ENCODE data around the gene SNX14.

Gene SNX14

DNA sequence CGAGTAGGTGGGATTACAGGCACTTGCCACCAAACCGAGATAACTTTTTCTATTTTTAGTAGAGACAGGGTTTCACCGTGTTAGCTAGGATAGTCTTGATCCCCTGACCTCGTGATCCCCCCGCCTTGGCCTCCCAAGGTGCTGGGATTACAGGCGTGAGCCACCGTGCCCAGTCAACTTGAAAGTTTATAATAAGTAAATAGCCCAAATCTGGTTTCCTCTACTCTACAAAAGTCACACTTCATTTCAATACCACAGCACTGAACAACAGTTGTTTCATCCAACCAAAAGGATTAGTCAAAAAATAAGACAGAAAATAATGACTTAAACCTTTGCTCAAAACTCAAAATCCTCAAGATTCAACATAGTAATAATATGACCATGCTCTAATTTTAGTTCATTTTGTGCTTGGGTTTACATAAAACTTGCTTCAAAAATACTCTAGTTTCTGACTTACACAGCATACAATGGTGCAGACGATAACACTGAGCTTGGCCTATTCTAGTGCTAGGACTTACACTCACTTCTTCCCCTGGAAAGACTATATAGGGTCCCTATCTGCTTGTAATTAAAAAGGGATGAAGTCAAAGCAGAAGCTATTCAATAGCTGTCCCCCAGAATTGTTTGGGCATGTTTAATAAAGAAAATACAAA, 87.1 kb downstream of the SNX14 start:
- no peak for DNase-seq (ENCODE audit: extremely low read depth in 1 of 2, low read depth in 1 of 2)

DNA sequence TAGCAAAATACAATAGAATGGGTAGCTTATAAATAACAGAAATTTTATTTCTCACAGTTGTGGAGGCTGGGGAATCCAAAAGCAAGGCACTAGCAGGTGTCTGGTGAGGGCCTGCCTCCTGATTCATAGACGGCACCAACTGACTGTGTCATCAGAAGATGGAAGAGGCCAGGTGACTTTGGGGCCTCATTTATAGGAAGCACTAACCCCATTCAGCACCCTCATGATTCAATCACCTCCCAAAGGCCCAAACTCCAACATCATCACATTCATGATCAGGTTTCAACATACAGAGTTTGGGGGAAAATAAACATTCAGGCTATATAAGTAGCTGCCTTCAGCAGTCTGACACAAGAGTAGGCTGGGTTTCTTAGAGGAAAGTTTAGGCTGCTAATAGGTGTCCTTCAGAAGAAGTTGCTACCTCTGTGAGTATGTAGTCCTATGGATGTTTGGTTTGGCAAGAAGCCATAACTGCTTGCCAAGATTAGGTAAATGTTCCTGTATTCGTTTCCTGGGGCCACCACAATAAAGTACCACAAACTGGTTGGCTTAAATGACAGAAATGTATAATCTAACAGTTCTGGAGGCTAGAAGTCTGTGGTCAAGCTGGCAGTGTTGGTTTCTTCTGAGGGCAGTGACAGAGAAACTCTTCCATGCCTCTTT, 94.9 kb downstream of the SNX14 start:
- no peak for DNase-seq (ENCODE audit: extremely low read depth in 1 of 2, low read depth in 1 of 2)

- no peak for DNase-seq (ENCODE audit: extremely low read depth in 1 of 2, low read depth in 1 of 2)
These were observed 96.8 kb downstream of the SNX14 start for GRCh38 chr6:85496856-85497255.

DNA sequence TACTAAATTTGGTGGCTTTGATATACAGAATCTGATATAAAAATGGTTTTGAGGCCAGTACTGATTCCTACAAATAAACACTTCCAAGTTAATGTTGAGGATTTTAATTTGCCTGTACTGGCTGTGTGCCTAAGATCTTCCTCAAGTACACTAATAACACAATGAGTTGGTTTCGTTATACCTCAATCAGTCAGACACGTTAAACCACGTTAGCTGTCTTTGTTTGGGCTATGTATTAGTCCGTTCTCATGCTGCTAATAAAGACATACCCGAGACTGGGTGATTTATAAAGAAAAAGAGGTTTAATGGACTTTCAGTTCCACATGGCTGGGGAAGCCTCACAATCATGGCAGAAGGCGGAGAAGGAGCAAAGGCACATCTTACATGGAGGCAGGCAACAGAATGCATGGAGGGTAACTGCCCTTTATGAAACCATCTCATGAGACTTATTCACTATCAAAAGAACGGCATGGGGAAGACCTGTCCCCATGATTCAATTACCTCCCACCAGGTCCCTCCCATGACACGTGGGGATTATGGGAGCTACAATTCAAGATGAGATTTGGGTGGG, 97.6 kb downstream of the SNX14 start:
- DNase-seq (ENCODE audit: extremely low read depth in 1 of 2, low read depth in 1 of 2), result no peak

DNA sequence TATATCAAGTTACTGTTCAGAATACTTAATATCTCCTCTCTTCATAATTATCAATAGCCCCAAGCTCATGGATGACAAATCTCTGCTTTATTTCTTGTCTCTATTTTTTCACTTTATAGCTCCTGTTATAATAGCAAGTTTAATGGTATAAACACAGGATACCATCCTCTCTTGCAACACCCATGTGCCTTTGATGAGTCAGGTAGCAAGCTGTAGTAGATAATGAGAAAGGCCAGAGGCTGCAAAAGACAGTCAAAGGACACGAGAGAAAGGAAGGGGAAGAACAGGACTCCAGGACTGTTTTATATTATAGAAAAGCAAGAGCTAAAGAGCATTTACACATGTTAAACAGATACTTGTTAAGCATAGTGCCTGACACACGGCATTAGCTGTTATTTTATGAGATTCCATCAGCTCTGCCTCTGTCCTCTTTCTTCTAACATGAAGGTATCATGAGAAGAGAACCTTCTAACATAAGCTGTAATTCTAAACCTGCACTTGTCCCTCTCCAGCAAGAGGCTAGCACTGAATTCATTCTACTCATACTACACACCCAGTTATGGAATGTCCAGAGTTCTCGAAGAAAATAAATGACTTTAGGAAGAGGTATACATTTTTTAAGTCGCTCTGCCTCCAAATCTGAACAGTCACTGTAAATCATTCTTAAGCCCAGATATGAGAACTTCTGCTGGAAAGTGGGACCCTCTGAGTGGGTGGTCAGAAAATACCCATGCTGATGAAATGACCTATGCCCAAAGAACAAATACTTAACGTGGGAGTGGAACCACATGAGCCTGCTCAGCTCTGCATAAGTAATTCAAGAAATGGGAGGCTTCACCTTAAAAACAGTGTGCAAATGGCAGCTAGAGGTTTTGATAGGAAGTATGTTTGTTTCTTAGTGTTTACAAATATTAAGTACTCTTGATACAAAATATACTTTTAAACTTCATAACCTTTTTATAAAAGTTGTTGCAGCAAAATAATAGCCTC, 98.8 kb downstream of the SNX14 start:
- no peak for DNase-seq (ENCODE audit: extremely low read depth in 1 of 2, low read depth in 1 of 2)

GRCh38 chr6:85493389-85493788, 100.3 kb downstream of the SNX14 start:
- no peak for DNase-seq (ENCODE audit: extremely low read depth in 1 of 2, low read depth in 1 of 2)

- no peak for DNase-seq (ENCODE audit: extremely low read depth in 1 of 2, low read depth in 1 of 2)
These were observed 103.0 kb downstream of the SNX14 start for GRCh38 chr6:85490516-85491248.

DNA sequence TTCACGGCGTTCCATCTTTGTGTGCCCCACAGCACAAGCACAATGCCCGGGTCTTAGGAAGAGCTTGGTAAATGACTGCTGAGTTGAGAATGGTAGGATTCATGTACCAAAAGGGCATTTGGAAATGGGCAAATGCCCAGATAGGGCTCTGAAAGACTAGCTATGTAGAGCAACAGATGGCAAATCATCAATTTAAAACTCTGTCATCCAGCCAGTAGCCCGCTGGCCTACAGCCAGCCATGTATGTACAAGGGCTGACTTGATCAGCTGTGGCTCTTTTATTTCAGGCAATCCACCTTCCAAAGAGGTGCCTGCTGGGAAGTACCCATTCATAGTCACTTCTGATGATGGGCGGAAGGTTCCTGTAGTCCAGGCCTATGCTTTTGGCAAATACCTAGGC, 108.7 kb downstream of the SNX14 start:
- no peak for DNase-seq (ENCODE audit: extremely low read depth in 1 of 2, low read depth in 1 of 2)

DNA sequence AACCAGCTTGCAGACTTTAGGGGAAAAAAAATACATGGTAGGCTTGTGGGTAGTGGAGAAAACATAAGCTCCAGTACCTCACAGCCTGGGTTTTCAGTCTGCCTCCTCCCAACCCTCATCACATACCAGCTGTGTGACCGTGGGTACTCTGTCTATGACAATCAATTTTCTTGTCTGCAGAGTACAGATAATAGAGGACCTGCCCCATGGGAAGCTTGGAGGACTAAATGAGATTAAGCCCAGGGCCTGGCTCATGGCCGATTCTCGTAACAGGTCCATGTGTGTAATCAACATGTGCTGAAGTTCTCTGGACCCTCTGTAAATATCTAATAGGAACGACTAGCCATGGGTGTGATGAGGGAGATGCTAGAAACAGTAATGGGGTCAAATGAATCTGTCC, 109.8 kb downstream of the SNX14 start:
- no peak for DNase-seq (ENCODE audit: extremely low read depth in 1 of 2, low read depth in 1 of 2)

- DNase-seq (ENCODE audit: extremely low read depth in 1 of 2, low read depth in 1 of 2), result peak; percentile 59 to 68
These were observed 110.6 kb downstream of the SNX14 start for GRCh38 chr6:85482905-85483700.

DNA sequence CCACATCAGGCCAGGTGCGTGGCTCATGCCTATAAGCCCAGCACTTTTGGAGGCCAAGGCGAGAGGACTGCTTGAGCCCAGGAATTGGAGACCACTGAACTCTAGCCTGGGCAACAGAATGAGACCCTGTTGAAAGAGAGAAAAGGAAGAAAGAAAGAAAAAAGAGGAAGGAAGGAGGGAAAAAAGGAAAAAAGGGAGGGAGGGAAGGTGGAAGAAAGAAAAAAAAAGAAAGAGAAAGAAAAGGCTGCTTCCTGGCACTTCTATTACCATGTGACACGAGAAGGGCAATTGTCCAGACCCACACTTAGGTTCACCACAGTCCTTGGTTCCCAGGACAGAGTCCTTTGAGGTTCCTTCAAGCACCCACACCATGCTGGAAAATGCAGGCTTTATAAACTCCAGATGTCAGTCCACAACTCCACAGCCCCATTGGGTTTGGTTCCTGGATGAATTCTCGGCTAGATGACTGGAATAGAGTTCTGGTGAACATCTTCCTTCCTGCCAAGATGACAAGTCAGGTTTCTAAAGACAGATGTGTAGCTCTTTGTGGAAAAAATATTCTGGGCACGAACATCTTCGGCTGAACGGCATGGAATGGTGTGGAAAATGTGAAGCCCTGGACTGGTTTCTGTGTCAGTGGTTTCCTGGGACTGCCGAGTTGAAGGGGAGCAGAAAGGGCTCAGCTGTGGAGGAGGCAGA, 111.3 kb downstream of the SNX14 start:
- no peak for DNase-seq (ENCODE audit: extremely low read depth in 1 of 2, low read depth in 1 of 2)

GRCh38 chr6:85479208-85479607, 114.5 kb downstream of the SNX14 start:
- DNase-seq (ENCODE audit: extremely low read depth in 1 of 2, low read depth in 1 of 2), result no peak

DNA sequence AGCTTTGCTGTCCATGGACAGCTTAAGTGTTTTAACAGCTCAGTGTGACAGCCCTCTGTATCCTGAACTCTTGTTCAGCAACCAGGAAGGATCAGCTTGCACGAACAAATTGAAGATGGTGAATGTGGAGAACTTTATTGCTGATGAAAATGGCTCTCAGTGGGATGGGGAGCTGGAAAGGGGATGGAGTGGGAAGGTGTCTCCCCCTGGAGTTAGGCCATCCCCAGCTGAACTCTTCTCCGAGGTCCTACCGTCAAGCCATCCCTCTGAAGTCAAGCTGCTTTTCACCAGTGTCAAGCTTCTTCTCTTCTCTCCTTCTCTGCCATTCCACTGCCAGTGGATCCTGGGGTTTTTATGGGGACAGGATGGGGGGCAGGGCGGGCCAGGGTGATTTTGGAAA, 117.1 kb downstream of the SNX14 start:
- no peak for DNase-seq (ENCODE audit: extremely low read depth in 1 of 2, low read depth in 1 of 2)

GRCh38 chr6:85473748-85474147, 119.9 kb downstream of the SNX14 start:
- DNase-seq (ENCODE audit: extremely low read depth in 1 of 2, low read depth in 1 of 2), result no peak

GRCh38 chr6:85472744-85473143, 120.9 kb downstream of the SNX14 start:
- DNase-seq (ENCODE audit: extremely low read depth in 1 of 2, low read depth in 1 of 2), result no peak

- no peak for DNase-seq (ENCODE audit: extremely low read depth in 1 of 2, low read depth in 1 of 2)
These were observed 123.6 kb downstream of the SNX14 start for GRCh38 chr6:85470023-85470410.

- DNase-seq (ENCODE audit: extremely low read depth in 1 of 2, low read depth in 1 of 2), result no peak
These were observed 124.2 kb downstream of the SNX14 start for GRCh38 chr6:85469276-85470022.

GRCh38 chr6:85468326-85468725, 125.3 kb downstream of the SNX14 start:
- no peak for DNase-seq (ENCODE audit: extremely low read depth in 1 of 2, low read depth in 1 of 2)

DNA sequence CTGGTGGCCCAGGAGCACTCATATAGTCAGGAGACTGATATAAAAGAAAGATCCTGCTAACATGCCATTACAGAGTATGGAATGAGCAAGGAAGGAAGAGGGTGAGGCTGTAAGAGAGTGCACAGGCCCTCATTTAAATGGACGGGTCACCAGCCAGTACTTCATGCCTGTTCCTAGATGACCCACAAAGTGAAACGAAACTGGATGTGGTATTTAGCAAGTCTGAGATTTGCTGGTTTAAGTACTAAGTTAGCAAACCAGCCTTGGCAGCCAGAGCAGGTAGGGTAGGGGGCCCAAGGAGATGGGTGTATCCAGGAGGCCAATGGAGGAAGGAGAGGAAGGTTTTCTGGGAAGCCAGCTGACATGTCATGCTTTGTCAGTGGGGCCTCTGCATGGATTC, 127.9 kb downstream of the SNX14 start:
- no peak for DNase-seq (ENCODE audit: extremely low read depth in 1 of 2, low read depth in 1 of 2)
